ENCODE results near the gene TUBGCP5. TPM values are rescaled to one million over a fixed set of nuclear protein-coding genes. Genes with fewer than 3 reads are reported as not detected.
"Not testable (repeated sequence)": the region's sequence is repeated elsewhere in the genome, so short reads cannot be mapped to it uniquely, and the experiment has no call there.

TUBGCP5 gene
- 12.9 and 18.9 TPM in 2 replicates for total RNA-seq

- DNase-seq (ENCODE audit: low read depth), result peak; percentile 92
- Histone ChIP-seq H3K36me3 (ENCODE audit: control insufficient read depth, insufficient read depth, low read length) (no peaks in the 10 kb centered on the region), H3K27me3 (ENCODE audit: control insufficient read depth, insufficient read depth, low read length) (no peaks in the 10 kb centered on the region), H3K4me3 (ENCODE audit: low read depth, low read length) (peak within 1 kb of the TSS; percentile 59)
- FAIRE-seq, result no peak
- TF ChIP-seq, protein P1, sequence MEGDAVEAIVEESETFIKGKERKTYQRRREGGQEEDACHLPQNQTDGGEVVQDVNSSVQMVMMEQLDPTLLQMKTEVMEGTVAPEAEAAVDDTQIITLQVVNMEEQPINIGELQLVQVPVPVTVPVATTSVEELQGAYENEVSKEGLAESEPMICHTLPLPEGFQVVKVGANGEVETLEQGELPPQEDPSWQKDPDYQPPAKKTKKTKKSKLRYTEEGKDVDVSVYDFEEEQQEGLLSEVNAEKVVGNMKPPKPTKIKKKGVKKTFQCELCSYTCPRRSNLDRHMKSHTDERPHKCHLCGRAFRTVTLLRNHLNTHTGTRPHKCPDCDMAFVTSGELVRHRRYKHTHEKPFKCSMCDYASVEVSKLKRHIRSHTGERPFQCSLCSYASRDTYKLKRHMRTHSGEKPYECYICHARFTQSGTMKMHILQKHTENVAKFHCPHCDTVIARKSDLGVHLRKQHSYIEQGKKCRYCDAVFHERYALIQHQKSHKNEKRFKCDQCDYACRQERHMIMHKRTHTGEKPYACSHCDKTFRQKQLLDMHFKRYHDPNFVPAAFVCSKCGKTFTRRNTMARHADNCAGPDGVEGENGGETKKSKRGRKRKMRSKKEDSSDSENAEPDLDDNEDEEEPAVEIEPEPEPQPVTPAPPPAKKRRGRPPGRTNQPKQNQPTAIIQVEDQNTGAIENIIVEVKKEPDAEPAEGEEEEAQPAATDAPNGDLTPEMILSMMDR (IDR thresholded peaks at IDR 0.05; ENCODE audit: insufficient read depth, low read length, severe bottlenecking), result peak; percentile 39
Observed at GRCh38 chr15:23039143-23039916, at the start of gene TUBGCP5. TSS of gene TUBGCP5 (minus strand) at chr15:23039569. CDS start at chr15:23039543, 26 bp downstream.

- DNase-seq (ENCODE audit: low read depth) (no peak), FAIRE-seq (no peak)
- Histone ChIP-seq H3K36me3 (ENCODE audit: control insufficient read depth, insufficient read depth, low read length) (no peaks in the 10 kb centered on the region), H3K4me3 (ENCODE audit: low read depth, low read length) (no peak overlapping the region), H3K27me3 (ENCODE audit: control insufficient read depth, insufficient read depth, low read length) (no peaks in the 10 kb centered on the region)
- TF ChIP-seq, protein P1 (IDR thresholded peaks at IDR 0.05; ENCODE audit: insufficient read depth, low read length, severe bottlenecking), result no peak
Observed at GRCh38 chr15:23083115-23083514, 43.7 kb upstream of the TUBGCP5 start.

- FAIRE-seq; H3K27me3 ChIP-seq (ENCODE audit: control insufficient read depth, insufficient read depth, low read length); H3K4me3 ChIP-seq (ENCODE audit: low read depth, low read length): not testable (repeated sequence)
Observed at GRCh38 chr15:23081996-23082737, 42.8 kb upstream of the TUBGCP5 start.

GRCh38 chr15:23081271-23081670 is 41.9 kb upstream of the TUBGCP5 start:
- FAIRE-seq (no peak), DNase-seq (ENCODE audit: low read depth) (no peak)
- no peaks in the 10 kb centered on the region for H3K36me3 ChIP-seq (ENCODE audit: control insufficient read depth, insufficient read depth, low read length)
- no peak overlapping the region for H3K4me3 ChIP-seq (ENCODE audit: low read depth, low read length)
- no peaks in the 10 kb centered on the region for H3K27me3 ChIP-seq (ENCODE audit: control insufficient read depth, insufficient read depth, low read length)
- TF ChIP-seq, protein P1 (IDR thresholded peaks at IDR 0.05; ENCODE audit: insufficient read depth, low read length, severe bottlenecking), result no peak

More at GRCh38 chr15:23081996-23082737, 42.8 kb upstream of the TUBGCP5 start:
- not testable (repeated sequence) for H3K36me3 ChIP-seq (ENCODE audit: control insufficient read depth, insufficient read depth, low read length); DNase-seq (ENCODE audit: low read depth)

GRCh38 chr15:23079766-23080165 is 40.4 kb upstream of the TUBGCP5 start:
- FAIRE-seq (no peak), DNase-seq (ENCODE audit: low read depth) (no peak)
- Histone ChIP-seq H3K27me3 (ENCODE audit: control insufficient read depth, insufficient read depth, low read length) (no peaks in the 10 kb centered on the region), H3K36me3 (ENCODE audit: control insufficient read depth, insufficient read depth, low read length) (no peaks in the 10 kb centered on the region), H3K4me3 (ENCODE audit: low read depth, low read length) (no peak overlapping the region)
- TF ChIP-seq, protein P1 (IDR thresholded peaks at IDR 0.05; ENCODE audit: insufficient read depth, low read length, severe bottlenecking), result no peak

GRCh38 chr15:23075927-23076326 is 36.6 kb upstream of the TUBGCP5 start:
- FAIRE-seq, result no peak
- TF ChIP-seq, protein P1 (IDR thresholded peaks at IDR 0.05; ENCODE audit: insufficient read depth, low read length, severe bottlenecking), result no peak
- H3K36me3 ChIP-seq (ENCODE audit: control insufficient read depth, insufficient read depth, low read length), result no peaks in the 10 kb centered on the region
- H3K4me3 ChIP-seq (ENCODE audit: low read depth, low read length), result no peak overlapping the region
- DNase-seq (ENCODE audit: low read depth), result no peak
- H3K27me3 ChIP-seq (ENCODE audit: control insufficient read depth, insufficient read depth, low read length), result no peaks in the 10 kb centered on the region
